ENCODE data around the gene UBA3.
A peak's percentile ranks its signal among the peaks of the same experiment; 100 is the strongest.

UBA3 gene

DNA sequence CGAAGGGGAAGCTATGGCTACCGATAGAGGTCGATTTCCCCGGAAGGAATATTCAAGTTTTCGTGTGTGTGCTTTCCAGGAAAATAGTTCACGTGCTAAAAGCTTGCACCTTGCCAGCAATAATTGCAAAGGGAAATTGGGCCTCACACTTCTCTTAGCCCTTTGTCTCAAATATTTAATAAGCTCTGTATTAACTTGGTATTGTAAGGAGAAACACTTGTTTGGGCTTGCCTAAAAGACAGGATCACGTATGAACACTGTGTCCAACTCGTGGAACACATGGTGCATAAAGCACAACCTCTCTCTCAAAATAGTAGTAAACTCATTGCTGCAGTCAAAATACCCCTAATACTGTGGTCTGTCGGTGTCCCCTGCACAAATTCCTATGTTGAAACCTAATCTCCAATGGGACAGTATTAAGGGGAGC lies 27.7 kb downstream of the UBA3 start:
- peak overlapping the region; percentile 94 for H3K4me3 ChIP-seq (ENCODE audit: low read depth, low read length)
- in situ Hi-C loops (cut with HindIII; ENCODE audit: low sequenced_read_pairs), result no loop called here
- no peak for DNase-seq (ENCODE audit: low read depth)
- TF ChIP-seq, protein P1, sequence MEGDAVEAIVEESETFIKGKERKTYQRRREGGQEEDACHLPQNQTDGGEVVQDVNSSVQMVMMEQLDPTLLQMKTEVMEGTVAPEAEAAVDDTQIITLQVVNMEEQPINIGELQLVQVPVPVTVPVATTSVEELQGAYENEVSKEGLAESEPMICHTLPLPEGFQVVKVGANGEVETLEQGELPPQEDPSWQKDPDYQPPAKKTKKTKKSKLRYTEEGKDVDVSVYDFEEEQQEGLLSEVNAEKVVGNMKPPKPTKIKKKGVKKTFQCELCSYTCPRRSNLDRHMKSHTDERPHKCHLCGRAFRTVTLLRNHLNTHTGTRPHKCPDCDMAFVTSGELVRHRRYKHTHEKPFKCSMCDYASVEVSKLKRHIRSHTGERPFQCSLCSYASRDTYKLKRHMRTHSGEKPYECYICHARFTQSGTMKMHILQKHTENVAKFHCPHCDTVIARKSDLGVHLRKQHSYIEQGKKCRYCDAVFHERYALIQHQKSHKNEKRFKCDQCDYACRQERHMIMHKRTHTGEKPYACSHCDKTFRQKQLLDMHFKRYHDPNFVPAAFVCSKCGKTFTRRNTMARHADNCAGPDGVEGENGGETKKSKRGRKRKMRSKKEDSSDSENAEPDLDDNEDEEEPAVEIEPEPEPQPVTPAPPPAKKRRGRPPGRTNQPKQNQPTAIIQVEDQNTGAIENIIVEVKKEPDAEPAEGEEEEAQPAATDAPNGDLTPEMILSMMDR (IDR thresholded peaks at IDR 0.05; ENCODE audit: low read depth, low read length, missing control alignments), result no peak

DNA sequence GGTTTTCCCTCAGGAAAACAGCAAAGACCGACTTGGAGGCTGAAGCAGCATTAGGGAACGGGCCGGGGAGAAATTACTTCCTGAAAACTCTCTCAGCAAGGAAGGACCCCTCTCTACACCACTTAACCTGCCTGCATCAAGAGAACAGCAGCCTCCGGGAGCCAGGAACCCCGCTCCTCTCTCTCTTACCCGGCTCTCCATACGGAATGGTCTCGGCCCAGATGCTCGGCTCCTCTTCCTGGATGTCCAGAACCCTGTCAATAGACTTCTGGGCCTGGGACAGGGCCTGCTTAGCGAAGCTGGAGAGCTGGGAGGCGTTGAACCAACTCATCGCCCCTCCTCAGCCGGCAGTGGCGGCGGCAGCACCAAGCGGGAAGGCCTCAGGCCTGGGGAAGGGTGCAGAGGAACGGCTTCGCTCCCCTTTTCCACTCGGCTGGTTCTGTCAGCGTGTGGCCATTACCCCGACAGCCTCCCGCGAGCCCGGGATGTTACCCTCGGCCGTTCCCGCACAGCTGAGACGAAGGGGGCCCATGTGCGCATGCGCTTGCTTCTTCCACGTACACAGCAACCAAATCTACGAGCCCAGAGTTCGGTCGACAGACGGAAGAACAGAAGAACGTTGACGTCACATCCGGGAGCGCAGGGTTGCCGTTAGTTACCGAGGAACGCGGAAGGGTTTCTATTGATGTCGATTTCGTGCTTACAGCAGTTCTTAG lies 28.3 kb downstream of the UBA3 start, which contains the start of gene TMF1:
TMF1 (minus strand) TSS at position 578 of the 716 bp plus-strand sequence; CDS start at position 331, 247 bp downstream.
- H3K4me3 ChIP-seq (ENCODE audit: low read depth, low read length), result peak within 1 kb of the TSS; percentile 94
- in situ Hi-C loops (cut with HindIII; ENCODE audit: low sequenced_read_pairs), result no loop called here
- DNase-seq (ENCODE audit: low read depth), result peak; percentile 98
- TF ChIP-seq, protein P1 (IDR thresholded peaks at IDR 0.05; ENCODE audit: low read depth, low read length, missing control alignments), result peak; percentile 11

DNA sequence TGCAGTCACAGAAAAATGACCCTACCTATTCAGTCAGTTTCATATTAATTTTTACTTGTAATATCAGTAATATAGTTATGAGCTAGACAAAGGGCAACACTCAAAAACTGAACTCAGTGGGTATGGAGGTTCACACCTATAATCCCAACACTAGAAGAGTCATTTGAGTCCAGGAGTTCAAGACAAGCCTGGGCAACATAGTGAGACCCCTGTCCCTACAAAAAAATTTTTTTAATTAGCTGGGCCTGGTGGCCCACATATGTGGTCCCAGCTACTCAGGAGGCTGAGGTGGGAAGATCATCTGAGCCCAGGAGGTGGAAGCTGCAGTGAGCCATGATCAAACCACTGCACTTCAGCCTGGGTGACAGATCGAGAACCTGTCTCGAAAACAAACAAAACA lies 31.2 kb downstream of the UBA3 start:
- TF ChIP-seq, protein P1 (IDR thresholded peaks at IDR 0.05; ENCODE audit: low read depth, low read length, missing control alignments), result no peak
- H3K4me3 ChIP-seq (ENCODE audit: low read depth, low read length), result no peak overlapping the region
- DNase-seq (ENCODE audit: low read depth), result no peak
- in situ Hi-C loops (cut with HindIII; ENCODE audit: low sequenced_read_pairs), result no loop called here

DNA sequence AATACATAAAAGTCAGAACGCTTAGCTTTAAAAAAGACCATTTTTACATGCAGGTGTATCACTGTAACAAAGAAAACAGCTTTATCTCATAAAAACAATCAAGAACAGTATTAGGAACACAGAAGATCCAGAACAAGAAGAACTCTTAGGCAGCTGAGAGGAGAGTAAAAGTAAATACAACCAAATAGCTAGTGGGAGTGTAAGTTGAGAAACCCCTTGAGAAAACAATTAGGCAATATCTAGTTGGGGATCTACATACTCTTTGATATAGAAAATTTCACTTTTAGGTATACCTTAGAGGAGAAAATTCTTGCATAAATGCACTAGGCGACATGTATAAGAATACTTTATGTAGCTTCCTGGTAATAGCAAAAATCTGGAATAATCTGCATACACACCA lies 35.6 kb downstream of the UBA3 start:
- H3K4me3 ChIP-seq (ENCODE audit: low read depth, low read length), result no peak overlapping the region
- TF ChIP-seq, protein P1 (IDR thresholded peaks at IDR 0.05; ENCODE audit: low read depth, low read length, missing control alignments), result no peak

DNA sequence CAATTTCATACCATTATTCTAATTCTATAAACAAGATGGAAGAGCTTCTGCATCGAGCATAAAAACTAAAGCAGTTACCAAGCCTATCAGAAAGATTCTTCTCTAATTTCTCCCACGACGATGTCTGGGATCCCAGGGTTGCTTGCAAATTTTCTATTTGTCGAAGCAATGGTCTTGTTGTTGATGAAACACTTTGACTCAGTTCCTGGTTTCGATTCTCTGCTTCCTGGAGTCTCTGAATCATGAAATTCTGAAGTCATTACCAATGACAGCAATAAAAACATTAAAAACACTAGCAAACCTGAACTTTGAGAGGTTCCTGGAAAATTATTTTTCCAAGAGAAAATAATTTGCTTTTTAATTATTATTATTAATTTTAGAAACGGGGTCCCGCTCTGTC lies 46.7 kb downstream of the UBA3 start:
- DNase-seq (ENCODE audit: low read depth), result no peak
- in situ Hi-C loops (cut with HindIII; ENCODE audit: low sequenced_read_pairs), result no loop called here
- TF ChIP-seq, protein P1 (IDR thresholded peaks at IDR 0.05; ENCODE audit: low read depth, low read length, missing control alignments), result no peak
- H3K4me3 ChIP-seq (ENCODE audit: low read depth, low read length), result no peak overlapping the region

More for the DNA sequence above, 35.6 kb downstream of the UBA3 start:
- DNase-seq (ENCODE audit: low read depth), result no peak
- in situ Hi-C loops (cut with HindIII; ENCODE audit: low sequenced_read_pairs), result no loop called here

DNA sequence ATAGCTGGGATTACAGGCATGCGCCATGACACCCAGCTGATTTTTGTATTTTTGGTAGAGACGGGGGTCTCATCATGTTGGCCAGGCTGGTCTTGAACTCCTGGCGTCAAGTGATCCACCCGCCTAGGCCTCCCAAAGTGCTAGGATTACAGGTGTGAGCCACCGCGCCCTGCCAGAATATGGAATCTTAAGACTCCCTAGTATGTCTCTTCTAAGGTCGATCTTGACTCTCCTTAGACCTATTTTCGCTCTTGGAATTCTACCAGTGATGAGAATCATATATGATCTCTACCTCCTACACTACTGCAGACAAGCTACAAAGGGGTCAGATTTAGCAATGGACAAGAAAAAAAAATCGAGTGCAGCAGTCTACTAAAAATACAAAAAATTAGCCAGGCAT lies 47.4 kb downstream of the UBA3 start:
- no peak overlapping the region for H3K4me3 ChIP-seq (ENCODE audit: low read depth, low read length)
- TF ChIP-seq, protein P1 (IDR thresholded peaks at IDR 0.05; ENCODE audit: low read depth, low read length, missing control alignments), result no peak
- DNase-seq (ENCODE audit: low read depth), result no peak
- in situ Hi-C loops (cut with HindIII; ENCODE audit: low sequenced_read_pairs), result no loop called here
